Brain microvascular endothelial cell (primary cell): ENCODE results near the gene PCDHGA2.

Experiments
- DNase-seq: peaks from one replicate; pipeline ENCODE4 v3.0.0-alpha.2; 2020
- H3K27ac ChIP-seq: fragments of 250-450 bp; sonication (Bioruptor Pico); 2 replicates; pipeline ENCODE4 v1.5.1; 2020; ENCODE audit warnings: mild to moderate bottlenecking, moderate library complexity
- H3K27me3 ChIP-seq: fragments of 250-450 bp; sonication (Bioruptor Pico); replicated peaks from 2 replicates; pipeline ENCODE4 v1.5.1; 2020; ENCODE audit warnings: mild to moderate bottlenecking
- H3K36me3 ChIP-seq: fragments of 250-450 bp; sonication (Bioruptor Pico); replicated peaks from 2 replicates; pipeline ENCODE4 v1.5.1; 2020; ENCODE audit warnings: mild to moderate bottlenecking
- H3K4me3 ChIP-seq: 2 replicates; pipeline ENCODE4 v1.5.1; 2011; ENCODE audit warnings: low read depth, mild to moderate bottlenecking, control low read depth, low read length, moderate library complexity
- in situ Hi-C: cut with HindIII; loops from 2 replicates; pipeline ENCODE4 v1.10.0; 2017; ENCODE audit warnings: low sequenced_read_pairs, low pct_ligation_motif_present
- TF ChIP-seq, protein P1 (sequence below): IDR thresholded peaks from 2 replicates; pipeline ENCODE4 v1.5.1; 2011; ENCODE audit warnings: low read depth, mild to moderate bottlenecking, moderate library complexity, low read length, control low read depth, inconsistent platforms; ENCODE audit errors: missing control alignments

The PCDHGA2 gene

DNA sequence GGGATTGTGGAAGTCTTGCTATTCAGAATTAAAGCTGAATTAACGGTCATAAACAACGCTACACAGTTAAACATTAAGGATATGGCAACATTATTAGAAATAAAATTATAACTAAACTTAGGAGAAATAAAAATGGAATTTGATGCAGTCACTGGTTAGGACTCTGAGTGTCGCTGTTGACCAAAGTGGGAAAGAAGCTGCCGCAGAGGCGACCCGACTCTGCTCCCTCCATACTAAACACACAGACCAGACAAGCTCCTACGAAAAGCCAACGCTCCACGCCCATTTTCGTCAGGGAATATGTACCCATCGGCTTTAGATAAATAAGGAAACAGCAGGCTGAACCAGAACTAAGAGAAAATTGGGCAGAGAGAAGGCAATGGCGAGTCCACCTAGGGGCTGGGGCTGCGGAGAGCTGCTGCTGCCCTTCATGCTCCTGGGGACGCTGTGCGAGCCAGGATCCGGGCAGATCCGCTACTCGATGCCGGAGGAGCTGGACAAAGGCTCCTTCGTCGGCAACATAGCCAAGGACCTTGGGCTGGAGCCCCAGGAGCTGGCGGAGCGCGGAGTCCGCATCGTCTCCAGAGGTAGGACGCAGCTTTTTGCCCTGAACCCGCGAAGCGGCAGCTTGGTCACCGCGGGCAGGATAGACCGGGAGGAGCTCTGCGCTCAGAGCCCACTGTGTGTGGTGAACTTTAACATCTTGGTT lies 25.5 kb downstream of the PCDHGA2 start, which contains the start of gene PCDHGA5:
Gene PCDHGA5 (plus strand): TSS at position 211 of the 709 bp plus-strand sequence. CDS start 169 bp downstream, at position 380.
- H3K4me3 ChIP-seq = no peak within 1 kb of the TSS
- DNase-seq = no peak
- H3K27ac ChIP-seq = no peak within 1 kb of the TSS
- no peaks in the 10 kb centered on the region for H3K36me3 ChIP-seq
- in situ Hi-C loops = no loop called here
- H3K27me3 ChIP-seq = peaks cover 8% of the 10 kb centered on the region
- TF ChIP-seq, protein P1, sequence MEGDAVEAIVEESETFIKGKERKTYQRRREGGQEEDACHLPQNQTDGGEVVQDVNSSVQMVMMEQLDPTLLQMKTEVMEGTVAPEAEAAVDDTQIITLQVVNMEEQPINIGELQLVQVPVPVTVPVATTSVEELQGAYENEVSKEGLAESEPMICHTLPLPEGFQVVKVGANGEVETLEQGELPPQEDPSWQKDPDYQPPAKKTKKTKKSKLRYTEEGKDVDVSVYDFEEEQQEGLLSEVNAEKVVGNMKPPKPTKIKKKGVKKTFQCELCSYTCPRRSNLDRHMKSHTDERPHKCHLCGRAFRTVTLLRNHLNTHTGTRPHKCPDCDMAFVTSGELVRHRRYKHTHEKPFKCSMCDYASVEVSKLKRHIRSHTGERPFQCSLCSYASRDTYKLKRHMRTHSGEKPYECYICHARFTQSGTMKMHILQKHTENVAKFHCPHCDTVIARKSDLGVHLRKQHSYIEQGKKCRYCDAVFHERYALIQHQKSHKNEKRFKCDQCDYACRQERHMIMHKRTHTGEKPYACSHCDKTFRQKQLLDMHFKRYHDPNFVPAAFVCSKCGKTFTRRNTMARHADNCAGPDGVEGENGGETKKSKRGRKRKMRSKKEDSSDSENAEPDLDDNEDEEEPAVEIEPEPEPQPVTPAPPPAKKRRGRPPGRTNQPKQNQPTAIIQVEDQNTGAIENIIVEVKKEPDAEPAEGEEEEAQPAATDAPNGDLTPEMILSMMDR = peak; percentile 29

DNA sequence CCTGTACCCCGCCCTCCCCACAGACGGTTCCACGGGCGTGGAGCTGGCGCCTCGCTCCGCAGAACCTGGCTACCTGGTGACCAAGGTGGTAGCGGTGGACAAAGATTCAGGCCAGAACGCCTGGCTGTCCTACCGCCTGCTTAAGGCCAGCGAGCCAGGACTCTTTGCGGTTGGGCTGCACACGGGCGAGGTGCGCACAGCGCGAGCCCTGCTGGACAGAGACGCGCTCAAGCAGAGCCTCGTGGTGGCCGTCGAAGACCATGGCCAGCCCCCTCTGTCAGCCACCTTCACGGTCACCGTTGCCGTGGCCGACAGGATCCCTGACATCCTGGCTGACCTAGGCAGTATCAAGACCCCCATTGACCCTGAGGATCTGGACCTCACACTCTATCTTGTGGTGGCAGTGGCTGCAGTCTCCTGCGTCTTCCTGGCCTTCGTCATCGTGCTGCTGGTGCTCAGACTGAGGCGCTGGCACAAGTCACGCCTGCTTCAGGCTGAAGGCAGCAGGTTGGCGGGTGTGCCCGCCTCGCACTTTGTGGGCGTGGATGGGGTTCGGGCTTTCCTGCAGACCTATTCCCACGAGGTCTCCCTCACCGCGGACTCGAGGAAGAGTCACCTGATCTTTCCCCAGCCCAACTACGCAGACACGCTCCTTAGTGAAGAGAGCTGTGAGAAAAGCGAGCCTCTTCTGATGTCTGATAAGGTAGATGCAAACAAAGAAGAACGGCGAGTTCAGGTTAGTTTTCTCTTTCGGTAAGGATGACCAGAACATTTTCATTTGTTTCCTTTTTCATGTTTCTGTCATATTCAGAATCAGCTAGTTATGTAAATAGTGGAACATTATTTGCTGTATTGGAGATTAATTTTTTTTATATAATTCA lies 27.7 kb downstream of the PCDHGA2 start:
- no peak for DNase-seq
- TF ChIP-seq, protein P1 = no peak
- no peak overlapping the region for H3K27ac ChIP-seq
- no peak overlapping the region for H3K4me3 ChIP-seq
- peaks cover 8% of the 10 kb centered on the region for H3K27me3 ChIP-seq
- in situ Hi-C loops = no loop called here
- H3K36me3 ChIP-seq = no peaks in the 10 kb centered on the region

DNA sequence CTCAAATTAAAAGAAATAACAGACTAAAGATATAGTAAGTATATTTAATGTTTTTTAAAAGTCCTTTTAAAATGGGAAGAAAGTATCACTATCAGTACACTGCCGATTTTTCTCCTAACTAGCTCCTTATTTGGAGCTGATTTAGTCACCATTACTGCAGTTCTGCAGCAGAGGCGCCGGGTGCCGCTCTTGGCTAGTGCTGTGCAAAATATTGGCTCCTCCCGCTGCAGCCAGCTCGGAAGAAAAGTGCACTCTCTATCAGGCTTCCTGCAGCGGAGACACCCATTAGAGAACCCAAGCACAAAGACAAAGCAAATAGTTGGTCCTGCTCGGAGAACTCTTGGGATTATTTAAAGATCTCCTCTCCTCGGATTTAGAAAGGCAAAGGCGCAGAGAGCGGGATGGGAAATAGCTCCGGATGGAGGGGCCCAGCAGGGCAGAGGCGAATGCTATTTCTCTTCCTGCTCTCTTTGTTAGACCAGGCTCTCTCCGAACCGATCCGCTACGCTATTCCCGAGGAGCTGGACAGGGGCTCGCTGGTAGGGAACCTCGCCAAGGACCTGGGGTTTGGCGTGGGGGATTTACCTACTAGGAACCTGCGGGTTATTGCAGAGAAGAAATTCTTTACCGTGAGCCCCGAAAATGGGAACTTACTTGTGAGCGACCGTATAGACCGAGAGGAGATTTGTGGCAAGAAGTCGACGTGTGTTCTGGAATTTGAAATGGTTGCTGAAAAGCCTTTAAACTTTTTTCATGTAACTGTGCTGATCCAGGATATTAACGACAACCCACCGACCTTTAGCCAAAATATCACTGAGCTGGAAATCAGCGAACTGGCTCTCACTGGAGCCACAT lies 31.7 kb downstream of the PCDHGA2 start, which contains the start of gene PCDHGB3:
Gene PCDHGB3 (plus strand): TSS at position 249 of the 855 bp plus-strand sequence. CDS start 153 bp downstream, at position 402.
- TF ChIP-seq, protein P1 = peak; percentile 68
- H3K4me3 ChIP-seq = peak within 1 kb of the TSS; percentile 40
- in situ Hi-C loops = no loop called here
- no peaks in the 10 kb centered on the region for H3K36me3 ChIP-seq
- DNase-seq = peak; percentile 58
- no peak within 1 kb of the TSS for H3K27ac ChIP-seq
- peaks cover 3% of the 10 kb centered on the region for H3K27me3 ChIP-seq

DNA sequence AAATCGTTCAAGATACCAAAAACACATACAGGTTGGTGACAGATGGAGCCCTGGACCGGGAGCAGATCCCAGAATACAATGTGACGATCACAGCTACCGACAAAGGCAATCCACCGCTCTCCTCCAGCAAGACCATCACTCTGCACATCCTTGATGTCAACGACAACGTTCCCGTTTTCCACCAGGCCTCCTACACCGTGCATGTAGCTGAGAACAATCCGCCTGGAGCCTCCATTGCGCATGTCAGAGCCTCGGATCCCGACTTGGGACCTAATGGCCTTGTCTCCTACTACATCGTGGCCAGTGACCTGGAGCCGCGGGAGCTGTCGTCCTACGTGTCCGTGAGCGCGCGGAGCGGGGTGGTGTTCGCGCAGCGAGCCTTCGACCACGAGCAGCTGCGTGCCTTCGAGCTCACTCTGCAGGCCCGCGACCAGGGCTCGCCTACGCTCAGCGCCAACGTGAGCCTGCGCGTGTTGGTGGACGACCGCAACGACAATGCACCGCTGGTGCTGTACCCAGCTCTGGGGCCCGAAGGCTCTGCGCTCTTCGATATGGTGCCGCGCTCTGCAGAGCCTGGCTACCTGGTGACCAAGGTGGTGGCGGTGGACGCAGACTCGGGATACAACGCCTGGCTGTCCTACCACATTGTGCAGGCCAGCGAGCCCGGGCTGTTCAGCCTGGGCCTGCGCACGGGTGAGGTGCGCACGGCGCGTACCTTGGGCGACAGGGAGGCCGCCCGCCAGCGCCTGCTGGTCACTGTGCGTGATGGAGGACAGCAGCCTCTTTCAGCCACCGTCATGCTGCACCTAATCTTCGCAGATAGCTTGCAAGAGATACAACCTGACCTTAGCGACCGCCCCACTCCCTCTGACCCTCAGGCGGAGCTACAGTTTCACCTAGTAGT lies 33.3 kb downstream of the PCDHGA2 start:
- in situ Hi-C loops = no loop called here

More for the DNA sequence above, 33.3 kb downstream of the PCDHGA2 start:
- no peak for DNase-seq
- Histone ChIP-seq H3K4me3 (no peak overlapping the region), H3K27ac (no peak overlapping the region), H3K27me3 (no peaks in the 10 kb centered on the region), H3K36me3 (no peaks in the 10 kb centered on the region)
- TF ChIP-seq, protein P1 = no peak
